Measurements from ENCODE around the gene SLC22A7. TPM values are rescaled to one million over a fixed set of nuclear protein-coding genes. Genes with fewer than 3 reads are reported as not detected.

Gene SLC22A7
- total RNA-seq, 4 donors from 2014 or later = not detected

DNA sequence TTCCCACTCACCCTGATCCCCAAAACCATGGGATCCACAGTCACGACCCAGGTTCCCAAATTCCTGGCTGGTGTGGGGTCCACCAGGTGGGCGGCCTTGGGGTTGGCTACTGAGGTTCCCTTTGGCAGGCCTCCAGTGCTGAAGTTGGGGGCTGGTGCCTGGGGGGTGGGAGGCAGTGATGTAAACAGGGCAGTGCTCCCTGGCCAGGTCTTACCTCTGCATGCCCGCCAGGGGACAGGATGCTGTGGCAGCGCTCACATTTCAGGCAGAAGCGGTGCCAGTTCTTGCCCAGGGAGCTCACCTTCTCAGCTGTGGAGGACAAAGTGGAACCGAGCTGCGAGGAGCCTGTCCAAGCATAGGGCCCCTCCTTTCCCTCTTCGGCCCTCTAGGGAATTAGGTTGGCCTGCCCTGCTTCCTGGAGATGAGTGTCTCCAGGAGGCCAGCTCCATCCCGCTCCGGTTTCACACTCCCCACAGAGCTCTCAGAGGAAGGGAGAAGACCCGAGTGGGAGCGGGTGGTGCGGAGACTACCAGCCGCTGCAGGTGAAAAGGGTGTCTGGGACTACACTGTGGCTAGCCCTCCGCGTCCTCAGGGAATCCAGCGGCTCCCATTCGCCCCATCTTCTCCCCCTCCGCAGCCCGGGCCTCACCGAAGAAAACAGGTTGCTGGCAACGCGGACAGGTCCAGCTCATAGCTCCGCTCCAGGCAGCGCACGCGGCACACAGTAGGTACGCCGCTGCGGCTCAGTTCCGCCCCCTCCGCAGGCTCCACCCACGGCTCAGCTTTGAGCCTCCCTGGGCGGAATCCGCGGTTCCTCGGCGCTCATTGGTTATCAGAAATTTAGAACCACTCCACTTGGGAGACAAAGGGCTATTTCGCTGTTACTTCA is 10.3 kb downstream of the SLC22A7 start, which contains the start of gene CRIP3:
TSS of gene CRIP3 (minus strand) at position 726 of the 889 bp plus-strand sequence. CDS start at position 692, 34 bp downstream.
- no peak within 1 kb of the TSS for H3K27ac ChIP-seq
- TF ChIP-seq, protein P1, sequence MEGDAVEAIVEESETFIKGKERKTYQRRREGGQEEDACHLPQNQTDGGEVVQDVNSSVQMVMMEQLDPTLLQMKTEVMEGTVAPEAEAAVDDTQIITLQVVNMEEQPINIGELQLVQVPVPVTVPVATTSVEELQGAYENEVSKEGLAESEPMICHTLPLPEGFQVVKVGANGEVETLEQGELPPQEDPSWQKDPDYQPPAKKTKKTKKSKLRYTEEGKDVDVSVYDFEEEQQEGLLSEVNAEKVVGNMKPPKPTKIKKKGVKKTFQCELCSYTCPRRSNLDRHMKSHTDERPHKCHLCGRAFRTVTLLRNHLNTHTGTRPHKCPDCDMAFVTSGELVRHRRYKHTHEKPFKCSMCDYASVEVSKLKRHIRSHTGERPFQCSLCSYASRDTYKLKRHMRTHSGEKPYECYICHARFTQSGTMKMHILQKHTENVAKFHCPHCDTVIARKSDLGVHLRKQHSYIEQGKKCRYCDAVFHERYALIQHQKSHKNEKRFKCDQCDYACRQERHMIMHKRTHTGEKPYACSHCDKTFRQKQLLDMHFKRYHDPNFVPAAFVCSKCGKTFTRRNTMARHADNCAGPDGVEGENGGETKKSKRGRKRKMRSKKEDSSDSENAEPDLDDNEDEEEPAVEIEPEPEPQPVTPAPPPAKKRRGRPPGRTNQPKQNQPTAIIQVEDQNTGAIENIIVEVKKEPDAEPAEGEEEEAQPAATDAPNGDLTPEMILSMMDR (IDR thresholded peaks at IDR 0.05) = peak in 3 of 5 experiments; percentile 8 to 13 (median 12)
- no peak for TF ChIP-seq POLR2A (IDR thresholded peaks at IDR 0.05)
- DNase-seq = peak; percentile 30

GRCh38 chr6:43308990-43309477 is 11.0 kb downstream of the SLC22A7 start:
- intact Hi-C loops (cut with DNase I; ENCODE audit: low total_unique reads) (no loop called here), in situ Hi-C loops (cut with MboI; ENCODE audit: low pct_ligation_motif_present in 1 of 4, low pct_unique_long_range_greater_than_20kb in 1 of 4, low sequenced_read_pairs in 3 of 4) (no loop called here)
- Histone ChIP-seq H3K27me3 (peaks cover 12% of the 10 kb centered on the region), H3K36me3 (no peaks in the 10 kb centered on the region), H3K4me3 (peak overlapping the region in 2 of 4 donors; percentile 2 to 43), H3K4me1 (peaks cover 0 to 12% (median 0%) of the 10 kb centered on the region in 4 donors), H3K9me3 (no peaks in the 10 kb centered on the region), H3K27ac (no peak overlapping the region)
- no peak for DNase-seq
- TF ChIP-seq, protein P1 (IDR thresholded peaks at IDR 0.05) = no peak
- TF ChIP-seq POLR2AphosphoS5 (IDR thresholded peaks at IDR 0.05) (no peak), EP300 (IDR thresholded peaks at IDR 0.05; ENCODE audit: low read depth) (no peak), POLR2A (IDR thresholded peaks at IDR 0.05) (no peak)
- WGBS, 2 donors (ENCODE audit: low coverage in 1 of 2) = 49 to 63% methylated on average over 2 to 9 of the region's 9 CpGs

More for the DNA sequence above, 10.3 kb downstream of the SLC22A7 start, which contains the start of gene CRIP3:
- Histone ChIP-seq H3K4me3 (peak within 1 kb of the TSS in 3 of 4 donors; percentile 2 to 43 (median 19)), H3K4me1 (peaks cover 0 to 12% (median 0%) of the 10 kb centered on the region in 4 donors), H3K36me3 (no peaks in the 10 kb centered on the region), H3K27me3 (peaks cover 12% of the 10 kb centered on the region), H3K9me3 (no peaks in the 10 kb centered on the region)
- intact Hi-C loops (cut with DNase I; ENCODE audit: low total_unique reads) = no loop called here
- in situ Hi-C loops (cut with MboI; ENCODE audit: low pct_ligation_motif_present in 1 of 4, low pct_unique_long_range_greater_than_20kb in 1 of 4, low sequenced_read_pairs in 3 of 4) = no loop called here
- 20% methylated on average over 39 of the region's 39 CpGs; no CpG with 5 or more reads in 1 of the 2 donors for WGBS, 2 donors (ENCODE audit: low coverage in 1 of 2)

DNA sequence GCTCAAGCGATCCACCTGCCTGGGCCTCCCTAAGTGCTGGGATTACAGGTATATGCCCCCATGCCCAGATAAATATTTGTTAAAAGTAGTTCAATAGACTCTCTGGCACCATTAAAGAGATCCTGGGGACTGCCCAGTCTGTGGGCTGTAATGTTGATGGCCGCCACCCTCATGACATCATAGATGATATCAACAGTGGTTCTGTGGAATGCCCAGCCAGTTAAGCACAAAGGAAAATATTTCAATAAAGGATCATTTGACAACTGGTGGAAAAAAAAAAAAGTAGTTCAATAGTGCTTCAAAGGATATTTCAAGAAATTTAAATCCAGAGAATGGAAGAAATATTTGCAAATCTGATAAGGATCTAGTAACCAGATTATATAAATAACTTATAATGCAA is 12.1 kb downstream of the SLC22A7 start:
- in situ Hi-C loops (cut with MboI; ENCODE audit: low pct_ligation_motif_present in 1 of 4, low pct_unique_long_range_greater_than_20kb in 1 of 4, low sequenced_read_pairs in 3 of 4) (no loop called here), intact Hi-C loops (cut with DNase I; ENCODE audit: low total_unique reads) (no loop called here)
- Histone ChIP-seq H3K9me3 (no peaks in the 10 kb centered on the region), H3K36me3 (no peaks in the 10 kb centered on the region), H3K27ac (no peak overlapping the region), H3K27me3 (peaks cover 12% of the 10 kb centered on the region), H3K4me3 (no peak overlapping the region), H3K4me1 (peaks cover 0 to 12% (median 0%) of the 10 kb centered on the region in 4 donors)
- DNase-seq = no peak
- TF ChIP-seq, protein P1 (IDR thresholded peaks at IDR 0.05) = no peak
- TF ChIP-seq POLR2A (IDR thresholded peaks at IDR 0.05) (no peak), EP300 (IDR thresholded peaks at IDR 0.05; ENCODE audit: low read depth) (no peak), POLR2AphosphoS5 (IDR thresholded peaks at IDR 0.05) (no peak)
- WGBS, 2 donors (ENCODE audit: low coverage in 1 of 2) = 91% methylated on average over 2 of the region's 2 CpGs; no CpG with 5 or more reads in 1 of the 2 donors

DNA sequence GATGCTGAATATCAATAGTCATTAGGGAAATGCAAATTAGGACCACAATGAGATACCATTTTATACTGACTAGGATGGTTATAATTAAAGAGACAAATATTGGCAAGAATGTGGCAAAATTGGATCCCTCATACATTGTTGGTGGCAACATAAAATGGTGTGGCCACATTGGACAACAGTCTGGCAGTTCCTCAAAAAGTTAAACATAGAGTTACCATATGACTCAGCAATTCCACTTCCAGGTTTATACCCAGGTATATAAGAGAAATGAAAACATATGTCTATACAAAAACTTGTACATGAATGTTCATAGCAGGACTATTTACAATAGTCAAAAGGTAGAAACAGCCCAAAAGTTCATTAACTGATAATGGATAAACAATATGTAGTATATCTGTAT is 12.6 kb downstream of the SLC22A7 start:
- no peak overlapping the region for H3K27ac ChIP-seq
- H3K27me3 ChIP-seq = peaks cover 12% of the 10 kb centered on the region
- H3K36me3 ChIP-seq = no peaks in the 10 kb centered on the region
- in situ Hi-C loops (cut with MboI; ENCODE audit: low pct_ligation_motif_present in 1 of 4, low pct_unique_long_range_greater_than_20kb in 1 of 4, low sequenced_read_pairs in 3 of 4) (no loop called here), intact Hi-C loops (cut with DNase I; ENCODE audit: low total_unique reads) (no loop called here)
- H3K4me1 ChIP-seq = peaks cover 0 to 12% (median 0%) of the 10 kb centered on the region in 4 donors
- no peak overlapping the region for H3K4me3 ChIP-seq
- TF ChIP-seq, protein P1 (IDR thresholded peaks at IDR 0.05) = no peak
- TF ChIP-seq POLR2A (IDR thresholded peaks at IDR 0.05) = no peak
- TF ChIP-seq POLR2AphosphoS5 (IDR thresholded peaks at IDR 0.05) = no peak
- TF ChIP-seq EP300 (IDR thresholded peaks at IDR 0.05; ENCODE audit: low read depth) = no peak
- H3K9me3 ChIP-seq = no peaks in the 10 kb centered on the region
- no peak for DNase-seq
